Psoas muscle (tissue), 8 donors: ENCODE results near the gene NSMF. TPM values are rescaled to one million over a fixed set of nuclear protein-coding genes. Genes with fewer than 3 reads are reported as not detected.

Experiments
- ATAC-seq, 4 donors: fragments of 200-7000 bp; cut with Tn5 transposase; one replicate each; pipeline ENCODE4 v1.9.1; 2020; ENCODE audit warnings: moderate library complexity in 3 of 4, mild to moderate bottlenecking in 2 of 4
- DNase-seq, 2 donors: peaks; one replicate each; pipeline ENCODE4 v3.0.0-alpha.2; 2020
- H3K27ac ChIP-seq: fragments of 200-600 bp; one replicate; pipeline ENCODE4 v1.8.0; 2022
- H3K27me3 ChIP-seq, 3 donors: fragments of 200-600 bp in 1 of 3; one replicate each; pipeline versions ENCODE4 v1.6.1 to v1.8.0; 2013 to 2022; ENCODE audit warnings: low read length in 2 of 3, mild to moderate bottlenecking in 2 of 3, moderate library complexity in 1 of 3; ENCODE audit not compliant: insufficient read depth in 3 of 3
- H3K36me3 ChIP-seq, 2 donors: fragments of 200-600 bp in 1 of 2; one replicate each; pipeline versions ENCODE4 v1.6.1 to v1.8.0; 2013 to 2022; ENCODE audit warnings: low read depth in 1 of 2, mild to moderate bottlenecking in 1 of 2, moderate library complexity in 1 of 2; ENCODE audit not compliant: insufficient read depth in 1 of 2
- H3K4me1 ChIP-seq: fragments of 200-600 bp; one replicate; pipeline ENCODE4 v1.8.0; 2022
- H3K4me3 ChIP-seq: fragments of 200-600 bp; one replicate; pipeline ENCODE4 v1.8.0; 2022; ENCODE audit warnings: mild to moderate bottlenecking
- H3K9me3 ChIP-seq: fragments of 200-600 bp; one replicate; pipeline ENCODE4 v1.8.0; 2022
- WGBS, 3 donors: extraction: QIAGEN DNeasy Blood & Tissue Kit; methylation state at CpG; one replicate each; pipeline versions ENCODE4 v1.1.6 to v1.1.7; 2013; 5-methylcytosine and 5-hydroxymethylcytosine counted together
- intact Hi-C, 2 donors: fragments of 100-400 bp; cut with DNase I; formaldehyde crosslinking; loops; one replicate each; pipeline versions ENCODE4 v1.11.0 to v1.14.2; 2022
- polyA plus RNA-seq, 3 donors: library from polyadenylated mRNA; stranded (reverse); fragments of 200-250 nt; gene quantifications; one replicate each; pipeline ENCODE4 v1.2.3, GENCODE V29; 2013
- total RNA-seq, 4 donors: library from RNA; stranded (reverse); fragmentation: NEBNext Ultra II Directional in 2 of 4; extraction: Animal tissue kit (Norgen Biotek cat#: 25700) in 2 of 4; gene quantifications; one replicate each; pipeline versions ENCODE4 v1.2.1 to v1.2.4, GENCODE V29; 2021 to 2023
- TF ChIP-seq, protein P1 (sequence below): fragments of 200-600 bp; IDR thresholded peaks from one replicate; pipeline ENCODE4 v1.8.0; 2022; ENCODE audit warnings: antibody characterized with exemption
- donor health status: healthy with polysubstance abuse.
- donor health status: DM: no; HTN: no; CAD: no; lungs with moderate emphysema.
- donor health status: Bipolar disorder and iron deficiency.
- donor health status: healthy.
- donor health status: DM: yes; HTN: yes; CAD: no.
- donor health status: DM: no; HTN: no; CAD: no.
- donor health status: DM: no; HTN: no; CAD: no.
- donor health status: DM: yes; HTN: yes; CAD: no.

NSMF gene
- total and polyA plus RNA-seq, 7 donors = 4.8 to 11.2 (median 6.4) TPM

DNA sequence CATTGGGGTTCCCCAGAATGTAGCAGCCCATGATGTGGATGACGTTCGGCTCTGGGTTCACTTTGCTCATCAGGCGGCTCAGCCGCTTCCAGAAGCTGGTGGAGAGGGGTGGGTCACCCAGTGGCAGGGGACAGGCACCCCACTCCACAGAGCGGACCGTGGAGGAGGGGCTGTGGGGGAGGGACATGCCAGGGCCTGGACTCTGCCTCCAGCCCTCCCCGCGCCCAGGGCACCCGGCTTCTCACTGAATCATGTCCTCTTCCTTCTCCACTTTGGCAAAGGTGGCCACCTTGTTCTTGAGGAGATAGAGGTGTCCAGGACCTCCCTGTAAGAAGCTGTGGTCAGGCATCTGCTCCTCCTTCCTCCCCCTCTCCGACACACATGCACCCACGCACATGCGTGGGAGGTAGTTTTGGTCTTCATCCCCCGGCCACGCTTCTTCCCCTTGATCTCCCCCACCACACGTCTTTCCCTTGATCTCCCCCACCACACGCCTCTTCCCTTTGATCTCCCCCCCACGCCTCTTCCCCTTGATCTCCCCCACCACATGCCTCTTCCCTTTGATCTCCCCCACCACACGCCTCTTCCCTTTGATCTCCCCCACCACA is 9.1 kb downstream of the NSMF start:
- ATAC-seq = no peak
- Histone ChIP-seq H3K4me1 (peaks cover 2% of the 10 kb centered on the region), H3K27ac (no peak overlapping the region), H3K4me3 (no peak overlapping the region), H3K27me3 (no peaks in the 10 kb centered on the region), H3K9me3 (no peaks in the 10 kb centered on the region), H3K36me3 (peaks cover 0 to 26% of the 10 kb centered on the region in 2 donors)
- peak in 1 of 2 donors; percentile 51 for DNase-seq
- whole genome bisulfite sequencing, 3 donors = 92 to 93% (median 93%) methylated on average over 17 to 18 of the region's 18 CpGs
- intact Hi-C loops = no loop called here
- TF ChIP-seq, protein P1, sequence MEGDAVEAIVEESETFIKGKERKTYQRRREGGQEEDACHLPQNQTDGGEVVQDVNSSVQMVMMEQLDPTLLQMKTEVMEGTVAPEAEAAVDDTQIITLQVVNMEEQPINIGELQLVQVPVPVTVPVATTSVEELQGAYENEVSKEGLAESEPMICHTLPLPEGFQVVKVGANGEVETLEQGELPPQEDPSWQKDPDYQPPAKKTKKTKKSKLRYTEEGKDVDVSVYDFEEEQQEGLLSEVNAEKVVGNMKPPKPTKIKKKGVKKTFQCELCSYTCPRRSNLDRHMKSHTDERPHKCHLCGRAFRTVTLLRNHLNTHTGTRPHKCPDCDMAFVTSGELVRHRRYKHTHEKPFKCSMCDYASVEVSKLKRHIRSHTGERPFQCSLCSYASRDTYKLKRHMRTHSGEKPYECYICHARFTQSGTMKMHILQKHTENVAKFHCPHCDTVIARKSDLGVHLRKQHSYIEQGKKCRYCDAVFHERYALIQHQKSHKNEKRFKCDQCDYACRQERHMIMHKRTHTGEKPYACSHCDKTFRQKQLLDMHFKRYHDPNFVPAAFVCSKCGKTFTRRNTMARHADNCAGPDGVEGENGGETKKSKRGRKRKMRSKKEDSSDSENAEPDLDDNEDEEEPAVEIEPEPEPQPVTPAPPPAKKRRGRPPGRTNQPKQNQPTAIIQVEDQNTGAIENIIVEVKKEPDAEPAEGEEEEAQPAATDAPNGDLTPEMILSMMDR = no peak

DNA sequence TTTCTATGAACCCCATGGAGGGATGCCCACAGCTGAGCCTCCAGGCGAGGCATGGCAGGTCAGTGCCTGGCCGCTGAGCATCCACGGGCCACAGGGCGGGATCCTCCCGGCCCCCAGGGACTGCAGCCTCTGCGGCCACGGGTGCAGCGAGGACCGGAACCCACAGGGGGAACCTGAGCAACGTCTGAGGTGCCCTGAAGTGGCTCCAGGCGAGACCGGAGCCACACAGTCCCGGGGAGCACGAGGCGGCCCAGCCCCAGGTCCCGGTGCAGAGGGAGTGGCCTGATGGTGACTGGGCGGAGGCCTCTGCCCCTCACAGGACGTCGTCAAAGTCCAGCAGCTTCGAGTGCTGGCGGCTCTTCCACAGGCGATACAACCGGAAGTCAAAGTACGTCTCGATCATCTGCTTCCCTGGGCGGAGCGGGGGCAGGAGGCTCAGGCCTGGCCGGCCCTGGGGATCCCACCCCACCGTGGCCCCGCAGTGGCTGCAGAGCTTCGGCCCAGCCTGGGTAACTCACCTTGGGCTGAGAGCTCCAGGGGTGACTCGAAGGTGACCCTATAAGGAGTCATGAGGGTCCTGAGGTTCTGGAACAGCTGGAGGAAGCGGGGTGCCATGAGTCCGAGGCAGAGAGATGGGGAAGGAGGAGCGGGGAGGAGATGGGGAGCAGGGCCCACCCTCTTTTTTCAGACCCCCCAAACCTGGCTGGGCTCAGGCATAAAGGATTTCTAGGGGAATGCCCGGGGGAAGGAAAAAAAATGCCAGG is 9.9 kb downstream of the NSMF start:
- Histone ChIP-seq H3K27ac (no peak overlapping the region), H3K4me3 (no peak overlapping the region), H3K4me1 (peaks cover 3% of the 10 kb centered on the region), H3K9me3 (no peaks in the 10 kb centered on the region), H3K27me3 (no peaks in the 10 kb centered on the region), H3K36me3 (peaks cover 0 to 25% of the 10 kb centered on the region in 2 donors)
- intact Hi-C loops = no loop called here
- DNase-seq (peak in 1 of 2 donors; percentile 42), ATAC-seq (no peak)
- TF ChIP-seq, protein P1 = no peak
- 84 to 87% (median 87%) methylated on average over 36 of the region's 36 CpGs for WGBS, 3 donors

DNA sequence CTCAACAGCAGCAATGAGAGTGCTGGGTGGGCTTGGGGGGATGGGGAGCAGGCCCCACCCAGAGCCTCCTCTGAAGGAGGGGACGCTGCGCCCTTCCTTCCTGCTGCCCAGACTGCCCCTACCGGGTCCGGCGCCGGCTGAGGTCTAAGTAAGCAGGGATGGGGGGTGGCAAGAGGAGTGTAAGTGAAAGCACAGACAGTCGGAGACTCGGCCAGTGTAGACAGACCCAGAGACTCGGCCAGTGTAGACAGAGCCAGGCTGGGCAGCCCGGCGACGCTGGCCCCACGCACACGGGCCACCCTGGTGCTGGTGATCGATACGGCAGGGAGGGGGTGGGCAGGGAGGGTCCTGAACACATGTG is 10.6 kb downstream of the NSMF start:
- Histone ChIP-seq H3K4me1 (peaks cover 3% of the 10 kb centered on the region), H3K27ac (no peak overlapping the region), H3K36me3 (peaks cover 0 to 25% of the 10 kb centered on the region in 2 donors), H3K27me3 (peaks cover 0 to 1% (median 0%) of the 10 kb centered on the region in 3 donors), H3K4me3 (no peak overlapping the region), H3K9me3 (no peaks in the 10 kb centered on the region)
- WGBS, 3 donors = 88 to 90% (median 88%) methylated on average over 15 to 16 of the region's 16 CpGs
- peak; percentile 13 to 43 for DNase-seq
- ATAC-seq = no peak
- TF ChIP-seq, protein P1 = no peak
- intact Hi-C loops = no loop called here

DNA sequence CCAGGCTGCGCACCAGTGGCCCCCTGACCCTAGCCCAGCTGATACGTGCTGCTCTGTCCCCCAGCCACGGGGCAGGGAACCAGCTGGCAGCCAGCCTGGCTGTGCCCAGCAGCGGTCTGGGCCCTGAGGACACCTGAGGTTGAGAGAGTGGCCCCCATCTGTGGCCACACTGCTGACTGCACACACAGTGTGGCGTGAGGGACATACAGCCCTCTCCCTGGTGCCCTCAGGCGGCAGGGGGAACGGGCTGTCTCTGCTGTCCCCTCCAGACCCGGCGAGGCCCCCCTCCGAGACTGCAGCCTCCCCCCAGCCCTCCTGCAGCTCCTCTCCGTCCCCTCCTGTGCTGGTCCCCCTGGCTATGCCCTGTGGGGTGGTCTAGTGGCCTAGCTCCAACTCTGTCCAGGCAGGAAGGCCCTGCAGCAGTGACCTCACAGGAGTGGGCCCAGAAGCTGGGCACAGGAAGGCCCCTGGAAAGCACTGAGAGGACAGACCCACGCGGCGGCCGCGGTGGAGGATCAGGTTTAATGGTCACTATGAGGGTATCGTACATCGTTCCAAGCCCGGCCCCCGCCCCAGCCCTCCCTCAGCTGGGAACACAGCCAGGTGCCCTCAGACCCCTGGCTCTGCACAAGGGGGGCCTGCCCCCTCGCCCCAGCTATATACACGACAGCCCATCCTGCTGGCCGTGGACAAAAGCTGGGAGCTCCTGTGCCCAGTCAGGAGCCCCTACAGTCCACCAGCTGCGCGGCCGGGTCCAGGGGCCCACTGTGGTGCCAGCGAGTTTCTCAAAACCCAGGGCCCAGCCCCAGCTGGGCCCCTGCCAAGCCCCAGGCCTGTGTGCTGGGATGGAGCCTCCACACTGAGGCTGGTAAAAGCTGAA is 11.2 kb downstream of the NSMF start:
- Histone ChIP-seq H3K9me3 (no peaks in the 10 kb centered on the region), H3K27ac (no peak overlapping the region), H3K36me3 (peaks cover 0 to 24% of the 10 kb centered on the region in 2 donors), H3K4me1 (peaks cover 3% of the 10 kb centered on the region), H3K4me3 (no peak overlapping the region), H3K27me3 (peaks cover 0 to 5% (median 0%) of the 10 kb centered on the region in 3 donors)
- intact Hi-C loops = no loop called here
- ATAC-seq (no peak), DNase-seq (peak; percentile 18 to 50)
- TF ChIP-seq, protein P1 = no peak
- WGBS, 3 donors = 73 to 77% (median 75%) methylated on average over 26 to 27 of the region's 27 CpGs
